Breast epithelium (tissue), 4 donors: ENCODE results near the gene LSG1. TPM values are rescaled to one million over a fixed set of nuclear protein-coding genes. Genes with fewer than 3 reads are reported as not detected.
A peak's percentile ranks its signal among the peaks of the same experiment; 100 is the strongest.

ENCODE experiments used
- DNase-seq, 2 donors: peaks; one replicate each; pipeline ENCODE4 v3.0.0-alpha.2; 2019; ENCODE audit warnings: low spot score in 2 of 2
- H3K27ac ChIP-seq, 2 donors: fragments of 200-600 bp; sonication (generic) in 1 of 2; one replicate each; pipeline ENCODE4 v1.5.1; 2016 to 2019; ENCODE audit warnings: mild to moderate bottlenecking in 1 of 2
- H3K27me3 ChIP-seq, 2 donors: fragments of 200-600 bp; sonication (generic) in 1 of 2; one replicate each; pipeline versions ENCODE4 v1.5.1 to v1.6.0; 2017 to 2019; ENCODE audit warnings: control low read depth in 1 of 2, mild to moderate bottlenecking in 1 of 2
- H3K36me3 ChIP-seq: fragments of 200-600 bp; one replicate; pipeline ENCODE4 v1.5.1; 2019
- H3K4me1 ChIP-seq, 2 donors: fragments of 200-600 bp; sonication (generic); one replicate each; pipeline ENCODE4 v1.5.1; 2016 to 2019; ENCODE audit warnings: control low read depth in 1 of 2
- H3K4me3 ChIP-seq, 3 donors: fragments of 200-600 bp; sonication (generic); 1 replicate in 2 of 3; 2 replicates in 1 of 3; pipeline ENCODE4 v1.5.1; 2016 to 2019; ENCODE audit warnings: mild to moderate bottlenecking in 3 of 3, moderate library complexity in 2 of 3
- H3K9me3 ChIP-seq, 2 donors: fragments of 200-600 bp; sonication (generic) in 1 of 2; one replicate each; pipeline ENCODE4 v1.5.1; 2016 to 2019; ENCODE audit warnings: control low read depth in 1 of 2
- CTCF ChIP-seq, 3 donors: fragments of 450-650 bp; IDR thresholded peaks; one replicate each; pipeline ENCODE4 v1.5.1; 2016 to 2017; ENCODE audit warnings: antibody characterized with exemption in 3 of 3, mild to moderate bottlenecking in 3 of 3, moderate library complexity in 3 of 3
- POLR2A ChIP-seq: fragments of 450-650 bp; IDR thresholded peaks from one replicate; pipeline ENCODE4 v1.6.1; 2016; ENCODE audit warnings: antibody characterized with exemption, mild to moderate bottlenecking, moderate library complexity
- POLR2AphosphoS5 ChIP-seq, 3 donors: sonication (generic); formaldehyde crosslinking; IDR thresholded peaks; one replicate each; pipeline ENCODE4 v1.6.1; 2017; ENCODE audit warnings: antibody characterized with exemption in 3 of 3
- intact Hi-C: fragments of 100-400 bp; cut with DNase I; formaldehyde crosslinking; loops from one replicate; pipeline ENCODE4 v1.15.1; 2023; ENCODE audit warnings: low total_unique reads
- total RNA-seq, 3 donors: library from RNA; depleted of rRNA; stranded (reverse); fragments of >200 nt; gene quantifications; one replicate each; pipeline ENCODE4 v1.1.0, GENCODE V29; 2016

LSG1 gene
- total RNA-seq, 3 donors from 2014 or later: 34.9 to 62.3 (median 57.0) TPM

DNA sequence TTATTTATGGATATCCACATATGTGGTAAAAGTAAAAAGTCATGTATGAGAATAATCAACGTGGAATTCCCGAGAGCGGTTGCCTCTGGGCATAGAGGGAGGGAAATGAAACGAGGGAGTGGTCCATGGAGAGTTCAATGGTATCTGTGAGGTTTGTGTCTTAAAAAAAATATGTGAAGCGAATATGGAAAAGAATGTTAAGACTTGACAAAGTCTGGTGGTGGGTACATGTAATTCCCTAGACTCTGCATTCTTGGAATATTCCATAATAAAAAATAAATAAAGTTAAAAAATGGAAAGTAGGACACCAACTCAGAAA, 42.1 kb upstream of the LSG1 start:
- H3K4me1 ChIP-seq: no peaks in the 10 kb centered on the region
- H3K27ac ChIP-seq: no peak overlapping the region
- H3K27me3 ChIP-seq: no peaks in the 10 kb centered on the region
- no peak for TF ChIP-seq POLR2AphosphoS5 (IDR thresholded peaks at IDR 0.05)
- TF ChIP-seq POLR2A: no peak
- no peak for TF ChIP-seq CTCF (IDR thresholded peaks at IDR 0.05)
- H3K4me3 ChIP-seq: no peak overlapping the region
- no peaks in the 10 kb centered on the region for H3K9me3 ChIP-seq
- H3K36me3 ChIP-seq: no peaks in the 10 kb centered on the region
- no peak for DNase-seq
- intact Hi-C loops: no loop called here

- TF ChIP-seq POLR2AphosphoS5 (IDR thresholded peaks at IDR 0.05) (no peak), CTCF (IDR thresholded peaks at IDR 0.05) (no peak), POLR2A (no peak)
- H3K36me3 ChIP-seq: no peaks in the 10 kb centered on the region
- no peaks in the 10 kb centered on the region for H3K27me3 ChIP-seq
- intact Hi-C loops: no loop called here
- H3K4me3 ChIP-seq: no peak overlapping the region
- H3K4me1 ChIP-seq: no peaks in the 10 kb centered on the region
- no peak for DNase-seq
- H3K9me3 ChIP-seq: no peaks in the 10 kb centered on the region
- H3K27ac ChIP-seq: no peak overlapping the region
These were observed 41.5 kb upstream of the LSG1 start for GRCh38 chr3:194713299-194714136.

GRCh38 chr3:194711913-194712312, 39.9 kb upstream of the LSG1 start:
- intact Hi-C loops: no loop called here
- H3K4me3 ChIP-seq: no peak overlapping the region
- H3K27me3 ChIP-seq: no peaks in the 10 kb centered on the region
- TF ChIP-seq POLR2AphosphoS5 (IDR thresholded peaks at IDR 0.05): no peak
- no peak for TF ChIP-seq CTCF (IDR thresholded peaks at IDR 0.05)
- no peak for TF ChIP-seq POLR2A
- no peaks in the 10 kb centered on the region for H3K9me3 ChIP-seq
- peak in 1 of 2 donors; percentile 71 for DNase-seq
- peak overlapping the region in 1 of 2 donors; percentile 60 for H3K27ac ChIP-seq
- H3K36me3 ChIP-seq: no peaks in the 10 kb centered on the region
- no peaks in the 10 kb centered on the region for H3K4me1 ChIP-seq

DNA sequence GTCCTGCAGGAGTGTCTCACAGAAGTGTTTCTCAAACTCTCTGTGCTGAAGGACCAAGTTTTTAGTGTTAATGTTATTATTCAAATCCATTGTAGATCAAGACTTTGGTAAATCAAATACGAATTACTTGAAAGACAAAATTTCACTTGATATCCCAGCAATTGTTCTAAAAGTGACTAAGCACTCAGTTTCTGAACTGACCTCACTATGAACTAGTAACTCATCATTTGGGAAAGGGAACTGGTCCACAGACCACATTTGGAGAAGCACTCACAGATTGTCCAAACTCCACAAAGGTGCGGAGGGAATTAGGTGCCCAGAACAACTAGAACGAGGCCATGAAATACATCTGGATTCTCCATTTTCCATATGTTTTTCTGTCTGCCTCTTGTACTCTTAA, 39.3 kb upstream of the LSG1 start:
- TF ChIP-seq CTCF (IDR thresholded peaks at IDR 0.05): no peak
- no peak for TF ChIP-seq POLR2AphosphoS5 (IDR thresholded peaks at IDR 0.05)
- TF ChIP-seq POLR2A: no peak

DNA sequence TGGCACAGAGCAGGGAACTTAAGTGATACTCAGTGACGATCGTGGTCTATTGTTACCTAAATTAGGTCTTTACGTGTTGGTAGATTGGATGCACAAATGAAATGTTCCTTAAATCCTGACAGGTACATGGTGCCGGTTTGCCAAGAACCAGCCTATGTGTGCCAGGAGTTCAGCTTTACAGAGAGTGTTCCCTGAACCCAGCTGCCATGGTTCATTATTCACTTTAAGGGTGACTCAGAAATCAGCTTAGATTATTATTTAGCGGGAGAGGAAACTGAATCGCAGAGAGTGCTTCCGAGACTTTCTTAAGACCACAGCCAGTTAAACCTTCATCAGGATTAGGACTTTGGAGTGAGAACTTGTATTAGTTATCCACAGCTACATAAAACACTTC, 35.2 kb upstream of the LSG1 start:
- intact Hi-C loops: no loop called here
- no peaks in the 10 kb centered on the region for H3K27me3 ChIP-seq
- H3K4me1 ChIP-seq: no peaks in the 10 kb centered on the region
- no peaks in the 10 kb centered on the region for H3K36me3 ChIP-seq
- H3K27ac ChIP-seq: no peak overlapping the region
- H3K4me3 ChIP-seq: no peak overlapping the region
- TF ChIP-seq POLR2A (no peak), POLR2AphosphoS5 (IDR thresholded peaks at IDR 0.05) (no peak)
- H3K9me3 ChIP-seq: no peaks in the 10 kb centered on the region
- DNase-seq: no peak

More for the DNA sequence above, 39.3 kb upstream of the LSG1 start:
- H3K27me3 ChIP-seq: no peaks in the 10 kb centered on the region
- H3K27ac ChIP-seq: no peak overlapping the region
- H3K9me3 ChIP-seq: no peaks in the 10 kb centered on the region
- H3K4me1 ChIP-seq: no peaks in the 10 kb centered on the region
- no peaks in the 10 kb centered on the region for H3K36me3 ChIP-seq
- no peak for DNase-seq
- no peak overlapping the region for H3K4me3 ChIP-seq
- intact Hi-C loops: no loop called here
